K562 (cell line): ENCODE results near the gene BPHL. TPM values are rescaled to one million over a fixed set of nuclear protein-coding genes. Genes with fewer than 3 reads are reported as not detected.

Experiments
- CREB3 ChIP-seq: fragments of 450-650 bp; conservative IDR thresholded peaks from 2 replicates; pipeline ENCODE4 v1.6.1; 2016; ENCODE audit warnings: missing genetic modification characterization, low read depth, mild to moderate bottlenecking, missing compliant biosample characterization, moderate library complexity
- FOS ChIP-seq: IDR thresholded peaks from 3 replicates; pipeline ENCODE4 v1.6.1; 2011; ENCODE audit not compliant: insufficient read length; ENCODE audit errors: extremely low read depth
- MIER1 ChIP-seq: fragments of 450-650 bp; IDR thresholded peaks from 2 replicates; pipeline ENCODE4 v1.6.1; 2016; ENCODE audit warnings: antibody characterized with exemption, mild to moderate bottlenecking, low read depth
- POLR2A ChIP-seq: fragments of 450-650 bp; conservative IDR thresholded peaks from 2 replicates; pipeline ENCODE4 v1.6.1; 2016
- RFX1 ChIP-seq: fragments of 450-650 bp; IDR thresholded peaks from 2 replicates; pipeline ENCODE4 v1.6.1; 2016; ENCODE audit warnings: mild to moderate bottlenecking, moderate library complexity
- SIN3B ChIP-seq: fragments of 450-650 bp; IDR thresholded peaks from 2 replicates; pipeline ENCODE4 v1.6.1; 2017; ENCODE audit warnings: low read depth, mild to moderate bottlenecking, moderate library complexity
- SIX5 ChIP-seq, 2 experiments: IDR thresholded peaks; 2 replicates each; pipeline ENCODE4 v1.6.1; 2011; ENCODE audit warnings: low read length in 2 of 2, borderline replicate concordance in 1 of 2, low read depth in 1 of 2, mild to moderate bottlenecking in 1 of 2, moderate library complexity in 1 of 2; ENCODE audit not compliant: insufficient read depth in 1 of 2
- THRA ChIP-seq: fragments of 450-650 bp; IDR thresholded peaks from 2 replicates; pipeline ENCODE4 v1.6.1; 2017; ENCODE audit warnings: mild to moderate bottlenecking, moderate library complexity
- ZNF316 ChIP-seq: fragments of 450-650 bp; IDR thresholded peaks from 2 replicates; pipeline ENCODE4 v1.6.1; 2016
- polyA plus RNA-seq, 8 experiments: library from polyadenylated mRNA; depleted of rRNA in 4 of 8; stranded (reverse) in 5 of 8; unstranded in 3 of 8; fragments of >200 nt; fragmentation: Nextera tagmentation in 2 of 8; fragmentation: Illumina TruSeq in 1 of 8; extraction: Ambion mirVana in 2 of 8; extraction: Trizol in 1 of 8; gene quantifications; 2 replicates each; pipeline versions ENCODE4 v1.2.1 to v1.2.3, GENCODE V29; 2011 to 2014; ENCODE audit warnings: inconsistent platforms in 1 of 8, missing spikeins in 1 of 8
- total RNA-seq, 7 experiments: library from RNA; depleted of rRNA in 6 of 7; stranded (reverse); fragments of >200 nt in 6 of 7; fragmentation: Illumina TruSeq in 2 of 7; extraction: Trizol in 2 of 7; gene quantifications; 2 replicates each; pipeline versions ENCODE4 v1.2.1 to v1.2.3, GENCODE V29; 2011 to 2021; ENCODE audit warnings: low replicate concordance in 1 of 7

The BPHL gene
- total and polyA plus RNA-seq, 9 of the 15 experiments (the other 6 are each of a cell fraction or from before 2014, with no cell fraction given), result 3.5 to 17.4 (median 8.2) TPM

GRCh38 chr6:3159805-3160781 is 41.6 kb downstream of the BPHL start (continued):
- TF ChIP-seq RFX1 (peak; percentile 92), POLR2A (peak; percentile 59; the same call in 1 of the 2 replicates), SIX5 (IDR thresholded peaks at IDR 0.05; ENCODE audit: borderline replicate concordance in 1 of 2, insufficient read depth in 1 of 2, low read depth in 1 of 2, low read length in 2 of 2) (no peak), CREB3 (tag) (no peak), ZNF316 (no peak), THRA (no peak), SIN3B (no peak), MIER1 (no peak), FOS (peak; percentile 76)
